PC-3 (cell line): ENCODE data around the gene MYO16. TPM values are rescaled to one million over a fixed set of nuclear protein-coding genes. Genes with fewer than 3 reads are reported as not detected.

Source experiments
- ATAC-seq: fragments of 200-7000 bp; cut with Tn5 transposase; 2 replicates; pipeline ENCODE4 v1.9.1; 2020; ENCODE audit warnings: mild to moderate bottlenecking, moderate library complexity
- BruUV-seq: library from RNA; stranded (reverse); fragments of 400-500 nt; replicated peaks from 2 replicates; lab custom pipeline; 2021; lab: Mats Ljungman, UMichigan
- CTCF ChIA-PET: fragments of 300-600 bp; sonication (Branson Sonifier 250); formaldehyde crosslinking; loops from one replicate; lab custom pipeline; 2022; ENCODE audit warnings: antibody characterized with exemption; lab: Charles Lee
- POLR2A ChIA-PET: fragments of 300-600 bp; sonication (Branson Sonifier 250); formaldehyde crosslinking; loops from one replicate; lab custom pipeline; 2022; ENCODE audit warnings: antibody characterized with exemption; ENCODE audit not compliant: unreplicated experiment; lab: Charles Lee
- DNase-seq: peaks from one replicate; pipeline ENCODE4 v3.0.0-alpha.2; 2015
- H2AFZ ChIP-seq: fragments of 300-600 bp; sonication (generic); 2 replicates; pipeline ENCODE4 v1.6.0; 2016; ENCODE audit warnings: antibody characterized with exemption, low read length
- H3F3A ChIP-seq: fragments of 300-600 bp; sonication (generic); one replicate; pipeline ENCODE4 v1.6.0; 2017; ENCODE audit warnings: antibody characterized with exemption, low read length, control low read depth, mild to moderate bottlenecking; ENCODE audit not compliant: unreplicated experiment
- H3K27ac ChIP-seq: fragments of 300-600 bp; sonication (generic); 2 replicates; pipeline ENCODE4 v1.5.1; 2016; ENCODE audit warnings: mild to moderate bottlenecking, low read length
- H3K27me3 ChIP-seq: fragments of 300-600 bp; sonication (generic); 2 replicates; pipeline ENCODE4 v1.6.1; 2016; ENCODE audit warnings: low read length, mixed read lengths
- H3K36me3 ChIP-seq: fragments of 300-600 bp; sonication (generic); 2 replicates; pipeline ENCODE4 v1.6.1; 2016; ENCODE audit warnings: low read depth, mixed run types, low read length, mixed read lengths
- H3K4me1 ChIP-seq: fragments of 300-600 bp; sonication (generic); 2 replicates; pipeline ENCODE4 v1.5.1; 2016; ENCODE audit warnings: low read length; ENCODE audit not compliant: insufficient read depth
- H3K4me2 ChIP-seq: fragments of 300-600 bp; sonication (generic); 2 replicates; pipeline ENCODE4 v1.6.0; 2016; ENCODE audit warnings: low read length
- H3K4me3 ChIP-seq: fragments of 300-600 bp; sonication (generic); 2 replicates; pipeline ENCODE4 v1.5.1; 2016; ENCODE audit warnings: mild to moderate bottlenecking, low read length, mixed read lengths
- H3K79me2 ChIP-seq: fragments of 300-600 bp; sonication (generic); 2 replicates; pipeline ENCODE4 v1.6.1; 2017; ENCODE audit warnings: low read length, mixed read lengths
- H3K9ac ChIP-seq: fragments of 300-600 bp; sonication (generic); 2 replicates; pipeline ENCODE4 v1.6.0; 2016; ENCODE audit warnings: mild to moderate bottlenecking, low read length
- H3K9me2 ChIP-seq: fragments of 300-600 bp; sonication (generic); replicated peaks from 2 replicates; pipeline ENCODE4 v1.6.1; 2016; ENCODE audit warnings: mixed run types, low read length, mixed read lengths
- H3K9me3 ChIP-seq: fragments of 300-600 bp; sonication (generic); 2 replicates; pipeline ENCODE4 v1.6.1; 2016; ENCODE audit warnings: low read length, mixed read lengths
- H4K20me1 ChIP-seq: fragments of 300-600 bp; sonication (generic); 2 replicates; pipeline ENCODE4 v1.6.1; 2016; ENCODE audit warnings: low read length, mixed read lengths
- CTCF ChIP-seq: fragments of 300-600 bp; sonication (generic); conservative IDR thresholded peaks from 2 replicates; pipeline ENCODE4 v1.5.1; 2017; ENCODE audit warnings: antibody characterized with exemption, low read depth, mild to moderate bottlenecking, low read length
- EZH2 ChIP-seq: fragments of 300-600 bp; sonication (generic); IDR thresholded peaks from one replicate; pipeline ENCODE4 v1.6.1; 2017; ENCODE audit warnings: antibody characterized with exemption, mild to moderate bottlenecking, low read length; ENCODE audit not compliant: unreplicated experiment
- EZH2phosphoT487 ChIP-seq: fragments of 300-600 bp; sonication (generic); IDR thresholded peaks from 2 replicates; pipeline ENCODE4 v1.6.1; 2018; ENCODE audit warnings: mild to moderate bottlenecking, antibody characterized with exemption, low read length, borderline replicate concordance
- intact Hi-C: fragments of 100-400 bp; cut with micrococcal nuclease; formaldehyde crosslinking; loops from 2 replicates; pipeline ENCODE4 v1.9.0; 2023
- total RNA-seq: library from RNA; depleted of rRNA; stranded (reverse); fragments of >200 nt; gene quantifications from 2 replicates; pipeline ENCODE4 v1.2.3, GENCODE V29; 2014

MYO16 gene
- total RNA-seq, 1 experiment from 2014 or later = not detected

- no peaks in the 10 kb centered on the region for H3K9me2 ChIP-seq
- ATAC-seq = peak; percentile 60
- intact Hi-C loops = loop anchor here (5.0 to 10.0 kb wide), 5 partner anchors 231 to 1201 kb away; partner anchors contain the start of gene IRS2
- peak overlapping the region; percentile 78 for H3K4me2 ChIP-seq
- no peaks in the 10 kb centered on the region for H3K27me3 ChIP-seq
- POLR2A ChIA-PET = interaction anchor here (0.6 to 0.7 kb wide), 2 partner anchors 219 to 1331 kb away, joined by 3 to 5 read pairs; no protein-coding TSS in a partner anchor
- no peaks in the 10 kb centered on the region for H3F3A ChIP-seq
- BruUV-seq = TSS peak; percentile 39
- peaks cover 51% of the 10 kb centered on the region for H3K4me1 ChIP-seq
- no peaks in the 10 kb centered on the region for H4K20me1 ChIP-seq
- CTCF ChIA-PET = interaction anchor here (0.6 to 1.2 kb wide), 3 partner anchors 21 to 1064 kb away, joined by 3 to 4 read pairs (median 4); no protein-coding TSS in a partner anchor
- peak overlapping the region; percentile 55 for H3K9ac ChIP-seq
- DNase-seq = peak; percentile 86
- H2AFZ ChIP-seq = peak overlapping the region; percentile 56
- H3K4me3 ChIP-seq = peak overlapping the region; percentile 53
- no peaks in the 10 kb centered on the region for H3K79me2 ChIP-seq
- peak overlapping the region; percentile 73 for H3K27ac ChIP-seq
- TF ChIP-seq EZH2phosphoT487 = no peak
- no peak for TF ChIP-seq CTCF
- TF ChIP-seq EZH2 = no peak
- no peaks in the 10 kb centered on the region for H3K9me3 ChIP-seq
- H3K36me3 ChIP-seq = no peaks in the 10 kb centered on the region
Measured at GRCh38 chr13:108915634-108916512, 286.5 kb downstream of the MYO16 start.

GRCh38 chr13:108917581-108917980 is 288.2 kb downstream of the MYO16 start:
- Histone ChIP-seq H3K79me2 (no peaks in the 10 kb centered on the region), H3K36me3 (no peaks in the 10 kb centered on the region), H3K4me2 (peak overlapping the region; percentile 81), H3K4me1 (peaks cover 51% of the 10 kb centered on the region), H3F3A (no peaks in the 10 kb centered on the region), H3K27me3 (no peaks in the 10 kb centered on the region), H3K9me3 (no peaks in the 10 kb centered on the region), H4K20me1 (no peaks in the 10 kb centered on the region), H3K9me2 (no peaks in the 10 kb centered on the region), H3K4me3 (no peak overlapping the region), H2AFZ (no peak overlapping the region), H3K27ac (peak overlapping the region; percentile 27), H3K9ac (no peak overlapping the region)
- no TSS peak for BruUV-seq
- ChIA-PET POLR2A (no interaction called here), CTCF (no interaction called here)
- DNase-seq (peak; percentile 75), ATAC-seq (peak; percentile 33)
- TF ChIP-seq EZH2phosphoT487 (no peak), CTCF (no peak), EZH2 (no peak)
- intact Hi-C loops = loop anchor here (5.0 to 10.0 kb wide), 5 partner anchors 230 to 1200 kb away; partner anchors contain the start of gene IRS2
